HEK293 (cell line): ENCODE measurements around the gene COL13A1.

ENCODE experiments used
- ZBTB21 ChIP-seq: fragments of 450-650 bp; formaldehyde crosslinking; IDR thresholded peaks from 2 replicates; pipeline ENCODE4 v1.5.1; 2017; ENCODE audit warnings: missing biosample characterization, missing genetic modification characterization
- ZNF664 ChIP-seq: fragments of 450-650 bp; formaldehyde crosslinking; IDR thresholded peaks from 2 replicates; pipeline ENCODE4 v1.5.1; 2016; ENCODE audit warnings: missing biosample characterization, missing genetic modification characterization

DNA sequence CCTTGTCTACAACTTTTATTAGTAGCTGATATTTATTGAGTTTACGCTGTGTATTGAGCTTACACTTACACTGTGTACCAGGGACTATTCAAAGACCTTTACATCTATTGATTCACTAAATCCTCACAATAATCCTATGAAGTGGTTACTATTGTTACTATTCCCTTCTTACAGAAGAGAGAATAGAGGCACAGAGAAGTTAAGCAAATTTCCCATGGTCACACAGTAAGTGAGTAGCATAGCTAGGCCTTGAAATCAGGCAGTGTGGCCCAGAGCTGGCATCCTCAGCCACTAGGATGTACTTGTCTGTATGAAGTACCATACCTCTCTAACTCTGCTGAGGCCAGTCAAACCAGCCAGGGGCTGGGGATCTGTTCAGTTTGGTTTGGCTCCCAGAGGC lies 7.6 kb downstream of the COL13A1 start:
- no peak for TF ChIP-seq ZNF664 (tag by site-specific recombination)
- TF ChIP-seq ZBTB21 (tag by site-specific recombination): no peak
